ENCODE data around the gene DCLRE1C.

- TF ChIP-seq CTCF (IDR thresholded peaks at IDR 0.05) (no peak), POLR2A (IDR thresholded peaks at IDR 0.05) (peak; percentile 71)
Observed at GRCh38 chr10:14959221-14960057, 5.5 kb upstream of the DCLRE1C start, which contains the start of gene MEIG1.
